HCT116 (cell line): Measurements from ENCODE around the gene ACOX3. TPM values are rescaled to one million over a fixed set of nuclear protein-coding genes. Genes with fewer than 3 reads are reported as not detected.

Experiments
- ATAC-seq: fragments of 200-7000 bp; cut with Tn5 transposase; 2 replicates; pipeline ENCODE4 v1.9.1; 2020; ENCODE audit warnings: mild to moderate bottlenecking, moderate library complexity
- BruUV-seq: library from RNA; stranded (reverse); fragments of 400-500 nt; replicated peaks from 2 replicates; lab custom pipeline; 2021; lab: Mats Ljungman, UMichigan
- CTCF ChIA-PET: fragments of 300-600 bp; sonication (Branson Sonifier 250); formaldehyde crosslinking; loops from one replicate; lab custom pipeline; 2021; ENCODE audit warnings: antibody characterized with exemption; lab: Charles Lee
- POLR2A ChIA-PET: fragments of 300-600, 350-600 bp; sonication (Branson Sonifier 250); formaldehyde crosslinking; loops from one replicate; lab custom pipeline; 2021; ENCODE audit warnings: antibody characterized with exemption; lab: Charles Lee
- RAD21 ChIA-PET, 2 experiments: fragments of 300-600 bp; sonication (Branson Sonifier 250); formaldehyde crosslinking; loops; one replicate each; lab custom pipeline; 2023; ENCODE audit warnings: low total read pairs in 2 of 2; ENCODE audit not compliant: uncharacterized antibody in 2 of 2, unreplicated experiment in 2 of 2, low non-redundant PET in 1 of 2; lab: Charles Lee
- DNase-seq: peaks from one replicate; pipeline ENCODE4 v3.0.0-alpha.2; 2010; ENCODE audit warnings: low read depth, low spot score
- H2AFZ ChIP-seq: fragments of 200-600 bp; shearing (Covaris generic), sonication (generic); 2 replicates; pipeline ENCODE4 v1.6.1; 2017; ENCODE audit warnings: low read depth, mixed run types, mixed read lengths, antibody characterized with exemption, low read length; ENCODE audit not compliant: poor library complexity, severe bottlenecking
- H3K27ac ChIP-seq: 2 replicates; pipeline ENCODE4 v1.5.1; 2012; ENCODE audit warnings: low read depth, low read length
- H3K27me3 ChIP-seq: fragments of 200-600 bp; sonication (generic); 2 replicates; pipeline ENCODE4 v1.6.1; 2016; ENCODE audit warnings: mixed run types, low read length, mixed read lengths; ENCODE audit not compliant: insufficient read depth
- H3K36me3 ChIP-seq, 2 experiments: fragments of 200-500 bp in 1 of 2; fragments of 200-600 bp in 1 of 2; sonication (Bioruptor generic) in 1 of 2; sonication (generic) in 1 of 2; 2 replicates each; pipeline versions ENCODE4 v1.5.1 to v1.6.1; 2014 to 2016; ENCODE audit warnings: low read length in 2 of 2, inconsistent platforms in 1 of 2, mixed read lengths in 1 of 2, mixed run types in 1 of 2; ENCODE audit not compliant: insufficient read depth in 2 of 2, control insufficient read depth in 1 of 2
- H3K4me1 ChIP-seq, 2 experiments: fragments of 200-600 bp in 1 of 2; sonication (generic) in 1 of 2; 2 replicates each; pipeline versions ENCODE4 v1.5.1 to v1.6.1; 2012 to 2017; ENCODE audit warnings: low read length in 2 of 2, inconsistent platforms in 1 of 2, mild to moderate bottlenecking in 1 of 2, mixed read lengths in 1 of 2, mixed run types in 1 of 2, moderate library complexity in 1 of 2; ENCODE audit not compliant: insufficient read depth in 2 of 2, control insufficient read depth in 1 of 2
- H3K4me2 ChIP-seq: fragments of 200-600 bp; sonication (generic); 2 replicates; pipeline ENCODE4 v1.6.1; 2017; ENCODE audit warnings: mixed run types, low read length, mixed read lengths
- H3K4me3 ChIP-seq, 2 experiments: fragments of 200-600 bp in 1 of 2; sonication (generic) in 1 of 2; replicated peaks in 1 of 2; 2 replicates each; pipeline ENCODE4 v1.5.1; 2011 to 2016; ENCODE audit warnings: low read length in 2 of 2, control low read depth in 1 of 2, low read depth in 1 of 2, mild to moderate bottlenecking in 1 of 2, mixed read lengths in 1 of 2, mixed run types in 1 of 2
- H3K79me2 ChIP-seq: fragments of 200-600 bp; sonication (generic); 2 replicates; pipeline ENCODE4 v1.6.1; 2017; ENCODE audit warnings: mild to moderate bottlenecking, mixed run types, low read length, moderate library complexity, mixed read lengths; ENCODE audit not compliant: insufficient read depth
- H3K9ac ChIP-seq: fragments of 200-600 bp; sonication (generic); 2 replicates; pipeline ENCODE4 v1.6.1; 2016; ENCODE audit warnings: low read length, mixed read lengths
- H3K9me2 ChIP-seq: fragments of 200-600 bp; sonication (generic), shearing (Covaris generic); 2 replicates; pipeline ENCODE4 v1.6.1; 2017; ENCODE audit warnings: mixed run types, mild to moderate bottlenecking, moderate library complexity; ENCODE audit not compliant: insufficient read depth
- H3K9me3 ChIP-seq, 2 experiments: fragments of 200-500 bp in 1 of 2; fragments of 200-600 bp in 1 of 2; sonication (Bioruptor generic) in 1 of 2; sonication (generic) in 1 of 2; 2 replicates each; pipeline ENCODE4 v1.6.1; 2014 to 2017; ENCODE audit warnings: low read length in 2 of 2, mixed read lengths in 2 of 2, inconsistent platforms in 1 of 2, low read depth in 1 of 2, mild to moderate bottlenecking in 1 of 2, mixed run types in 1 of 2, moderate library complexity in 1 of 2; ENCODE audit not compliant: control insufficient read depth in 1 of 2, insufficient read depth in 1 of 2
- H4K20me1 ChIP-seq: fragments of 200-600 bp; sonication (generic), shearing (Covaris generic); 2 replicates; pipeline ENCODE4 v1.6.1; 2017; ENCODE audit warnings: mixed run types, mild to moderate bottlenecking, moderate library complexity; ENCODE audit not compliant: insufficient read depth
- ATF3 ChIP-seq: IDR thresholded peaks from 2 replicates; pipeline ENCODE4 v1.6.1; 2012
- EZH2phosphoT487 ChIP-seq: fragments of 200-600 bp; IDR thresholded peaks from 2 replicates; pipeline ENCODE4 v1.6.1; 2018; ENCODE audit warnings: antibody characterized with exemption, borderline replicate concordance
- FOSL1 ChIP-seq: IDR thresholded peaks from 2 replicates; pipeline ENCODE4 v1.6.1; 2012; ENCODE audit warnings: low read depth
- POLR2A ChIP-seq: IDR thresholded peaks from 2 replicates; pipeline ENCODE4 v1.7.0; 2011; ENCODE audit warnings: borderline replicate concordance; ENCODE audit not compliant: insufficient read depth, insufficient read length; ENCODE audit errors: extremely low read depth
- RAD21 ChIP-seq: IDR thresholded peaks from 2 replicates; pipeline ENCODE4 v1.6.1; 2012; ENCODE audit warnings: low read depth, mild to moderate bottlenecking
- SIN3A ChIP-seq: IDR thresholded peaks from 2 replicates; pipeline ENCODE4 v1.6.1; 2012; ENCODE audit warnings: low read depth
- intact Hi-C: fragments of 100-400 bp; cut with micrococcal nuclease; formaldehyde crosslinking; loops from 2 replicates; pipeline ENCODE4 v1.10.0; 2022
- total RNA-seq: library from RNA; stranded (reverse); gene quantifications from one replicate; pipeline ENCODE4 v1.2.1, GENCODE V29; 2021; ENCODE audit not compliant: unreplicated experiment
- TF ChIP-seq, protein P1 (sequence below): IDR thresholded peaks from 2 replicates; pipeline ENCODE4 v1.6.1; 2012; ENCODE audit warnings: low read depth

Gene ACOX3
- total RNA-seq, 1 experiment from 2014 or later, result 16.9 TPM

DNA sequence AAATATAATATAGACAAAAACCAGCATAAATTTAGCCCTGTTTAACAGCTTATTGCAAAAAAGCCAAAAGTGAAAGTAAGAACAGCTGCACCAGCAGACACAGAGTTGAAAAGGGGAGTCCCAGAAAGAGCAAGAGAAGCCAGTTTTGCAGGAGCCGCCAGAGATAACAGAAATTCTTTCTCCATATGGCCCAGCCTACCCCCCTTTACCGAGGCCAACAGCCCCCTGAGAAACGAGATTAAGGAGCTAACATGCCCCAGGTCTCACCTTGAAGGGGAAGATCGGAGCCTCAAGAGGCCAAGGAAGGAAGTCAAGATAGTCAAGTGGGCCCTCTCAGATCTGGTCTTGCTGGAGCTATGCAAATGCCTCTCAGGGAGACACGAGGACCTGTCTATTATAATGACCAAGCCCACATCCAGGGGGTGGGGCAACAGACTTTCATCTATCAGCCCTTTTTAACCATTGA is 4.8 kb downstream of the ACOX3 start:
- intact Hi-C loops, result no loop called here
- Histone ChIP-seq H3K4me3 (no peak overlapping the region), H3K27ac (no peak overlapping the region), H3K4me2 (no peak overlapping the region), H3K9me3 (no peaks in the 10 kb centered on the region), H4K20me1 (no peaks in the 10 kb centered on the region), H3K9me2 (no peaks in the 10 kb centered on the region), H3K4me1 (peaks cover 2 to 8% of the 10 kb centered on the region in 2 experiments; a peak in 2 of 4 replicates), H2AFZ (no peak overlapping the region), H3K36me3 (no peaks in the 10 kb centered on the region), H3K9ac (no peak overlapping the region), H3K79me2 (peaks cover 45% of the 10 kb centered on the region), H3K27me3 (no peaks in the 10 kb centered on the region)
- POLR2A ChIA-PET, result no interaction called here
- RAD21 ChIA-PET, result no interaction called here
- ATAC-seq, result no peak
- DNase-seq, result no peak
- CTCF ChIA-PET, result no interaction called here
- BruUV-seq, result no TSS peak
- no peak for TF ChIP-seq SIN3A
- no peak for TF ChIP-seq FOSL1
- TF ChIP-seq RAD21, result no peak
- TF ChIP-seq ATF3, result no peak
- TF ChIP-seq, protein P1, sequence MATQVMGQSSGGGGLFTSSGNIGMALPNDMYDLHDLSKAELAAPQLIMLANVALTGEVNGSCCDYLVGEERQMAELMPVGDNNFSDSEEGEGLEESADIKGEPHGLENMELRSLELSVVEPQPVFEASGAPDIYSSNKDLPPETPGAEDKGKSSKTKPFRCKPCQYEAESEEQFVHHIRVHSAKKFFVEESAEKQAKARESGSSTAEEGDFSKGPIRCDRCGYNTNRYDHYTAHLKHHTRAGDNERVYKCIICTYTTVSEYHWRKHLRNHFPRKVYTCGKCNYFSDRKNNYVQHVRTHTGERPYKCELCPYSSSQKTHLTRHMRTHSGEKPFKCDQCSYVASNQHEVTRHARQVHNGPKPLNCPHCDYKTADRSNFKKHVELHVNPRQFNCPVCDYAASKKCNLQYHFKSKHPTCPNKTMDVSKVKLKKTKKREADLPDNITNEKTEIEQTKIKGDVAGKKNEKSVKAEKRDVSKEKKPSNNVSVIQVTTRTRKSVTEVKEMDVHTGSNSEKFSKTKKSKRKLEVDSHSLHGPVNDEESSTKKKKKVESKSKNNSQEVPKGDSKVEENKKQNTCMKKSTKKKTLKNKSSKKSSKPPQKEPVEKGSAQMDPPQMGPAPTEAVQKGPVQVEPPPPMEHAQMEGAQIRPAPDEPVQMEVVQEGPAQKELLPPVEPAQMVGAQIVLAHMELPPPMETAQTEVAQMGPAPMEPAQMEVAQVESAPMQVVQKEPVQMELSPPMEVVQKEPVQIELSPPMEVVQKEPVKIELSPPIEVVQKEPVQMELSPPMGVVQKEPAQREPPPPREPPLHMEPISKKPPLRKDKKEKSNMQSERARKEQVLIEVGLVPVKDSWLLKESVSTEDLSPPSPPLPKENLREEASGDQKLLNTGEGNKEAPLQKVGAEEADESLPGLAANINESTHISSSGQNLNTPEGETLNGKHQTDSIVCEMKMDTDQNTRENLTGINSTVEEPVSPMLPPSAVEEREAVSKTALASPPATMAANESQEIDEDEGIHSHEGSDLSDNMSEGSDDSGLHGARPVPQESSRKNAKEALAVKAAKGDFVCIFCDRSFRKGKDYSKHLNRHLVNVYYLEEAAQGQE, result no peak
- no peak for TF ChIP-seq POLR2A
- no peak for TF ChIP-seq EZH2phosphoT487
